ENCODE measurements around the gene CDKN1C. TPM values are rescaled to one million over a fixed set of nuclear protein-coding genes. Genes with fewer than 3 reads are reported as not detected.

The CDKN1C gene
- total RNA-seq, 1 donor from 2014 or later = 47.8 TPM

GRCh38 chr11:2862395-2863275 is 22.9 kb downstream of the CDKN1C start:
- Histone ChIP-seq H3K9me3 (ENCODE audit: low read depth) (no peaks in the 10 kb centered on the region), H3K79me2 (ENCODE audit: low read depth) (no peaks in the 10 kb centered on the region), H3K4me3 (peak overlapping the region; percentile 43), H3K36me3 (no peaks in the 10 kb centered on the region), H3K27me3 (peaks cover 60% of the 10 kb centered on the region), H2AFZ (replicated peaks) (peak overlapping the region; percentile 77), H4K20me1 (ENCODE audit: low read depth) (no peaks in the 10 kb centered on the region), H3K4me2 (peak overlapping the region; percentile 90), H3K4me1 (peaks cover 20% of the 10 kb centered on the region), H3F3A (ENCODE audit: low read depth) (peaks cover 35% of the 10 kb centered on the region), H3K9ac (no peak overlapping the region), H3K27ac (no peak overlapping the region)
- TF ChIP-seq EZH2phosphoT487 (IDR thresholded peaks at IDR 0.05) (no peak), CTCF (IDR thresholded peaks at IDR 0.05) (peak; percentile 25)
- Mint-ChIP-seq H3K36me3 (no peaks in the 10 kb centered on the region), H3K4me1 (peaks cover 46% of the 10 kb centered on the region), H3K27me3 (ENCODE audit: insufficient read depth, low read depth) (peaks cover 24% of the 10 kb centered on the region), H3K9me3 (no peaks in the 10 kb centered on the region), H3K4me3 (peak overlapping the region; percentile 62), H3K27ac (no peak overlapping the region)
- peak; percentile 88 for DNase-seq (ENCODE audit: low spot score)

DNA sequence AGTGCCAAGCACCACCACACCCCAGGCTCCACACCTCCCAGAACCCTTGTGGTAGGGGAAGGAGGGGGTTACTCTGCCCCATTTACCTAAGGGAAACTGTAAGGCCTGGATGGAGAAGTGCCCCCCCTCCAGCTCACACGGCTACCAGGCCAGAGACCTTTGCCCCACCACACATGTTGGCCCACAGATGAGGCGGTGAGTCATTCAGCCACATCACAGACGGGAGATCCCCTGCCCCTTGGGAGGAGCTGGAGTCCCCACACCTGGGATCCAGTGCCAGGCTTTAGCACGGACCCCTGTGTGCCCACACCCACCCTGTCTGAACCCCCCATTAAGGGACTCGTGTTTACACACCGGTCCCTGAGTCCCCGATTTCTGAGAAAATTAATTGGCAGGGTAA is 24.9 kb downstream of the CDKN1C start:
- H3K4me3 ChIP-seq = no peak overlapping the region
- Mint-ChIP-seq H3K27me3 (ENCODE audit: insufficient read depth, low read depth) (peaks cover 19% of the 10 kb centered on the region), H3K4me3 (peak overlapping the region; percentile 18), H3K4me1 (peaks cover 45% of the 10 kb centered on the region), H3K36me3 (no peaks in the 10 kb centered on the region), H3K9me3 (no peaks in the 10 kb centered on the region), H3K27ac (peak overlapping the region; percentile 26)
- no peaks in the 10 kb centered on the region for H4K20me1 ChIP-seq (ENCODE audit: low read depth)
- H3K9ac ChIP-seq = no peak overlapping the region
- H3K27me3 ChIP-seq = peaks cover 65% of the 10 kb centered on the region
- H3K9me3 ChIP-seq (ENCODE audit: low read depth) = no peaks in the 10 kb centered on the region
- H2AFZ ChIP-seq (replicated peaks) = no peak overlapping the region
- H3K4me2 ChIP-seq = no peak overlapping the region
- peaks cover 14% of the 10 kb centered on the region for H3K4me1 ChIP-seq
- TF ChIP-seq EZH2 (IDR thresholded peaks at IDR 0.05) (no peak), EZH2phosphoT487 (IDR thresholded peaks at IDR 0.05) (no peak), CTCF (IDR thresholded peaks at IDR 0.05) (no peak)
- DNase-seq (ENCODE audit: low spot score) = no peak
- H3K36me3 ChIP-seq = no peaks in the 10 kb centered on the region
- H3K79me2 ChIP-seq (ENCODE audit: low read depth) = no peaks in the 10 kb centered on the region
- H3K27ac ChIP-seq = no peak overlapping the region
- H3F3A ChIP-seq (ENCODE audit: low read depth) = peaks cover 20% of the 10 kb centered on the region

GRCh38 chr11:2859699-2860037 is 25.9 kb downstream of the CDKN1C start:
- Histone ChIP-seq H3K4me1 (peaks cover 14% of the 10 kb centered on the region), H3K9ac (no peak overlapping the region), H3K27me3 (peaks cover 59% of the 10 kb centered on the region), H3K4me2 (no peak overlapping the region), H2AFZ (replicated peaks) (no peak overlapping the region), H3K36me3 (no peaks in the 10 kb centered on the region), H3K9me3 (ENCODE audit: low read depth) (no peaks in the 10 kb centered on the region), H4K20me1 (ENCODE audit: low read depth) (no peaks in the 10 kb centered on the region), H3K79me2 (ENCODE audit: low read depth) (no peaks in the 10 kb centered on the region), H3F3A (ENCODE audit: low read depth) (peaks cover 20% of the 10 kb centered on the region), H3K27ac (no peak overlapping the region), H3K4me3 (no peak overlapping the region)
- no peaks in the 10 kb centered on the region for H3K9me3 Mint-ChIP-seq
- TF ChIP-seq EZH2phosphoT487 (IDR thresholded peaks at IDR 0.05) = no peak
- TF ChIP-seq EZH2 (IDR thresholded peaks at IDR 0.05) = no peak
- no peak for TF ChIP-seq CTCF (IDR thresholded peaks at IDR 0.05)
- peak overlapping the region; percentile 64 for H3K4me3 Mint-ChIP-seq
- no peaks in the 10 kb centered on the region for H3K36me3 Mint-ChIP-seq
- H3K27me3 Mint-ChIP-seq (ENCODE audit: insufficient read depth, low read depth) = peaks cover 18% of the 10 kb centered on the region
- H3K4me1 Mint-ChIP-seq = peaks cover 43% of the 10 kb centered on the region
- no peak for DNase-seq (ENCODE audit: low spot score)
- peak overlapping the region; percentile 89 for H3K27ac Mint-ChIP-seq

Measured in neural progenitor cell (in vitro differentiated cells).